Fibroblast of mammary gland (primary cell): Measurements from ENCODE around the gene GNAQ.

Source experiments
- DNase-seq: peaks from one replicate; pipeline ENCODE4 v3.0.0-alpha.2; 2010; ENCODE audit warnings: low read depth
- H3K4me3 ChIP-seq: 2 replicates; pipeline ENCODE4 v1.5.1; 2011; ENCODE audit warnings: low read depth, mild to moderate bottlenecking, low read length, moderate library complexity; ENCODE audit not compliant: control insufficient read depth
- TF ChIP-seq, protein P1 (sequence below): conservative IDR thresholded peaks from 2 replicates; pipeline ENCODE4 v1.5.1; 2011; ENCODE audit warnings: low read depth, low read length, inconsistent platforms; ENCODE audit not compliant: control insufficient read depth, insufficient read depth

GNAQ gene

DNA sequence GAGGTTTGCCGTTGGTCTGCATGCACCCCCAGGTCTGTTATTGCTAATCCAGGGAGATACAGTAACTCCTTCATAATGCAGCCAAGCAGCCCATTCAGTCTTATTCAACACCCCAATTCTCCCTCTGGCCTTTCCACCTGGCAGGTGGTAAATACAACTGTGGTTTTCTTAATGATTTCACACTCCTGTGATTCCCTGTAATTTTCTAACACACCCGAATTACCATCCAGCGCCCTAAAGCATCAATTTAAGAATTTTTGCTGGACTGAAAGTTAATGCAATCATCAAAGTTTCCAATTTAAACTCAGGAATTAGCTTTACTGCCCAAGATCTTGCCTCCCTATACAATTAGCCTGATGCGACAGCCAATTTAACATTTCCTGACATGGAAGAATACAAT lies 62.5 kb downstream of the GNAQ start:
- TF ChIP-seq, protein P1, sequence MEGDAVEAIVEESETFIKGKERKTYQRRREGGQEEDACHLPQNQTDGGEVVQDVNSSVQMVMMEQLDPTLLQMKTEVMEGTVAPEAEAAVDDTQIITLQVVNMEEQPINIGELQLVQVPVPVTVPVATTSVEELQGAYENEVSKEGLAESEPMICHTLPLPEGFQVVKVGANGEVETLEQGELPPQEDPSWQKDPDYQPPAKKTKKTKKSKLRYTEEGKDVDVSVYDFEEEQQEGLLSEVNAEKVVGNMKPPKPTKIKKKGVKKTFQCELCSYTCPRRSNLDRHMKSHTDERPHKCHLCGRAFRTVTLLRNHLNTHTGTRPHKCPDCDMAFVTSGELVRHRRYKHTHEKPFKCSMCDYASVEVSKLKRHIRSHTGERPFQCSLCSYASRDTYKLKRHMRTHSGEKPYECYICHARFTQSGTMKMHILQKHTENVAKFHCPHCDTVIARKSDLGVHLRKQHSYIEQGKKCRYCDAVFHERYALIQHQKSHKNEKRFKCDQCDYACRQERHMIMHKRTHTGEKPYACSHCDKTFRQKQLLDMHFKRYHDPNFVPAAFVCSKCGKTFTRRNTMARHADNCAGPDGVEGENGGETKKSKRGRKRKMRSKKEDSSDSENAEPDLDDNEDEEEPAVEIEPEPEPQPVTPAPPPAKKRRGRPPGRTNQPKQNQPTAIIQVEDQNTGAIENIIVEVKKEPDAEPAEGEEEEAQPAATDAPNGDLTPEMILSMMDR: no peak
- no peak for DNase-seq
- no peak overlapping the region for H3K4me3 ChIP-seq

DNA sequence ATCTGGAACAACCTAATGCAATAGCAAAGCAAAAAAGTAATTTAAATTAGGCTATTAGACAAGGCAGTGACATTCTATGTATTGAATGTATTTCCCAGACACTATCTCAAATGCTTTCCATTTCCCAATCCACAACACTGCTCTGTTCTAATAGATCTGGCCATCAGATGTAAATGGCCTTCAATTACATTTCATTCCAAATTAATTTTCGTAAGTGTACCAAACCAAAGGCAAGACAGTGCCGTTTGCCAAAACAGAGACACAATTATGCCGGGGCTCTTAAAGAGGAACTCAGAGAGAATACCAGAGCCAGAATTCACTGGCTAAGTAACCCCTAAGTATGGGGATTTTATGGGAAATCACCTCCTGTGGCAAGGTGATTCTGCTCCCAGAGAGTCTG lies 63.1 kb downstream of the GNAQ start:
- TF ChIP-seq, protein P1: no peak
- no peak overlapping the region for H3K4me3 ChIP-seq
- DNase-seq: no peak

DNA sequence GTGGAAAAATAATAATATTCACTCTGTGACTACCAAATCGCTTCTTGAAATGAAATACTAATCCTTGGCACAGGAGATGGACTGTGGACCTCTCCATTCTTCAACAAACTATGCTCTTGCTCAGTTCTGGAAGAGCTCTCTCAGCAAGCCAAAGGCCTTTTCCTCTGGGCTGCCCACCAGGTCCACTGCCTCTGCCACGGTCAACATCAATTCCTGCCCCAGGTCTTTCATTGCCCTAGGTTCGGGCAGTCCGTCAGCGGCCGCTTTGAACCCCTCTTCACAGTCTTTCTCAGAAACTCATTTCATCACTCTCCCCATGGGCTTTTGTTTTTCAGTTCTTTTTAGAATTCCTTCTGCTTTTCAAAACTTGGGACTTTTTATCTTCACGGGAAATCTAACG lies 64.9 kb downstream of the GNAQ start:
- TF ChIP-seq, protein P1: no peak
- H3K4me3 ChIP-seq: no peak overlapping the region
- DNase-seq: no peak

DNA sequence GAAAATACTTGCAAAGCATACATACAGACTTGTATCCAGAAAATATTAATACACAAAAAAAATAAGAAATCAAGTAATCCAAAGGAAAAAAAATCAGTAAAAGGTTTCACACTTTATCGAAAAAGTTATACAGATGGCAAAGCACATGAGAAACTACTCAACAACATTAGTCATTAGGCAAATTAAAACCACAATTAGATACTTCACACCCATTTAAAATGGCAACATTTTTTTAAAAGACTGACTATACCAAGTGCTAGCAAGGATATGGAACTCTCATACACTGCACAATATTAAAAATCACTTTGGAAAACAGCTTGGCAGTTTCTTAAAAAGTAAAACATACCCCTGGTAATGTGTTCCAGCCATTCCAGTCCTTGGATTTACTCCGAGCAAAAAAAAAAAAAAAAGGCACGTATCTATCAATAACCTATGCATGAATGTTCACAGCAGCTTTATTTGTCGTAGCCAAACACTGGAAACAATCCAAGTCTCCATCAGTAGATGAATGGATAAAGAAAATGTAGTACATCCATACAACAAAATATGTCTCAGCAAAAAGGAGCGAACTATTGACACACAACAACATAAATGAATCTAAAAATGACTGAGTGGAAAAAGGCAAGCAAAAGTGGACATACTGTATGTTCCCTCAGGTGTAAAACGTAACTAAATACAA lies 66.0 kb downstream of the GNAQ start:
- no peak overlapping the region for H3K4me3 ChIP-seq
- TF ChIP-seq, protein P1: no peak
- DNase-seq: no peak

DNA sequence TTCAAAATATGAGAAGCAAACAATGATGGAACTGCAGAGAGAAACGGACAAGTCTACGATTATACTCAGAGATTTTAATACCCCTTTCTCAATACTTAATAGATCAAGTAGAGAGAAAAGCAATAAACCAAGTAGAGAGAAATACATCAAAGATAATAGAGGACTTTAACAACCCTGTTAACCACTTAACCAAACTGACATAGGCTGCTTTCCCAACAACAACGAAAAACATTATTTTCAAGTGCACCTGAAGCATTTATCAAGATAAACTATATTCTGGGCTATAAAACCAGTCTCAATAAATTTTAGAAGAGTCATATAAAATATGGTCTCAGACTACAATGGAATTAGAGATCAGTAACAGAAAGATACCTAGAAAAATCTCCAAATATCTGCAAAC lies 67.4 kb downstream of the GNAQ start:
- TF ChIP-seq, protein P1: no peak
- DNase-seq: no peak

DNA sequence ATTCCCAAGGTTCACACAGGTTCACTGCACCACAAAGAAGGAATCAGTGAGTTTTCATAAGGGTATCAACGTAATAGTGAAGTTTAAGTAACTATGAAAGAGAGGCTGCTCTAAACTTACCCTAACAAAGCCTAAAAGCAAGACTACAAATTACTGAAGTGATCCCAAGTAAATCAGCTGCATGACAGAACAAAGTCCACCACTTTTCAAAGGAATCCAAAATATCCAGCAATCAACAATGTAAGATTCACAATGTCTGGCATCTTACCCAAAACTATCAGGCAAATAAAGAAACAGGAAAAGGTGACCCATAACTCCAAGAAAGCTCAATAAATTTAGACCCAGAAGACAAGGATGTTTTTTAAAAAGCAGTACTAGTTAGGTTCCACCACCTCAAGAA lies 70.1 kb downstream of the GNAQ start:
- H3K4me3 ChIP-seq: no peak overlapping the region
- no peak for DNase-seq
- TF ChIP-seq, protein P1: no peak

More for the DNA sequence above, 67.4 kb downstream of the GNAQ start:
- no peak overlapping the region for H3K4me3 ChIP-seq
